ENCODE data around the gene ARHGAP6.

The ARHGAP6 gene

GRCh38 chrX:11212741-11213140 lies 453.0 kb downstream of the ARHGAP6 start:
- Histone ChIP-seq H3K4me3 (no peak overlapping the region), H3K27me3 (no peaks in the 10 kb centered on the region), H3K4me1 (no peaks in the 10 kb centered on the region), H3K9me3 (peaks cover 0 to under 1% (median 0%) of the 10 kb centered on the region in 3 donors), H3K27ac (no peak overlapping the region), H3K36me3 (no peaks in the 10 kb centered on the region)
- no peak for TF ChIP-seq CTCF (IDR thresholded peaks at IDR 0.05)
- intact Hi-C loops (cut with DNase I; ENCODE audit: low total_unique reads): no loop called here
- DNase-seq: no peak

DNA sequence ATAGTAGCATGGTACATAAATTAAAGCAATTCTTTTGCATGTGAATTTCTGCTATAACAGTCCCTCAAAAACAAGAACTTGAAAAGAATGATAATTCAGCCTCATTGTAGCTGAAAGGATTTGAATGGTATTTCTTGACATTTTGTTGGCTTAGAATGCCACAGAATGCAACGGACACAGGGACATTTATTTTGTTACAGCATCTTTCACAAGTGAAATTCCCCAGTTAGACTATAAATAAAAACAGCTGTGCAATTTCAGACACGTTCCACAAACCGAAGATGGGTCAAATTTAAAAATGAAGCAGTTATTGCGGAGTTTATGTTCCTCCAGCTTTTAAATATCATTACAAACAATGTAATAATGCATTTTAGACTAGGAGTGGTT lies 455.3 kb downstream of the ARHGAP6 start:
- no peak for TF ChIP-seq CTCF (IDR thresholded peaks at IDR 0.05)

GRCh38 chrX:11209798-11210414 lies 455.8 kb downstream of the ARHGAP6 start:
- H3K4me1 ChIP-seq: no peaks in the 10 kb centered on the region
- H3K36me3 ChIP-seq: no peaks in the 10 kb centered on the region
- no peak for TF ChIP-seq CTCF (IDR thresholded peaks at IDR 0.05)
- no peaks in the 10 kb centered on the region for H3K9me3 ChIP-seq
- H3K27ac ChIP-seq: no peak overlapping the region
- no peaks in the 10 kb centered on the region for H3K27me3 ChIP-seq
- intact Hi-C loops (cut with DNase I; ENCODE audit: low total_unique reads): no loop called here
- H3K4me3 ChIP-seq: no peak overlapping the region
- no peak for DNase-seq

More for the DNA sequence above, 455.3 kb downstream of the ARHGAP6 start:
- H3K36me3 ChIP-seq: no peaks in the 10 kb centered on the region
- H3K27ac ChIP-seq: no peak overlapping the region
- H3K4me3 ChIP-seq: no peak overlapping the region
- H3K27me3 ChIP-seq: no peaks in the 10 kb centered on the region
- H3K9me3 ChIP-seq: no peaks in the 10 kb centered on the region
- no peaks in the 10 kb centered on the region for H3K4me1 ChIP-seq
- intact Hi-C loops (cut with DNase I; ENCODE audit: low total_unique reads): no loop called here
- DNase-seq: no peak

- H3K36me3 ChIP-seq: no peaks in the 10 kb centered on the region
- no peaks in the 10 kb centered on the region for H3K4me1 ChIP-seq
- no peak overlapping the region for H3K27ac ChIP-seq
- no peaks in the 10 kb centered on the region for H3K27me3 ChIP-seq
- intact Hi-C loops (cut with DNase I; ENCODE audit: low total_unique reads): no loop called here
- no peak for DNase-seq
- no peaks in the 10 kb centered on the region for H3K9me3 ChIP-seq
- H3K4me3 ChIP-seq: no peak overlapping the region
- TF ChIP-seq CTCF (IDR thresholded peaks at IDR 0.05): no peak
Observed at GRCh38 chrX:11206716-11207115, 459.0 kb downstream of the ARHGAP6 start.

GRCh38 chrX:11205796-11206195 lies 459.9 kb downstream of the ARHGAP6 start:
- Histone ChIP-seq H3K27ac (no peak overlapping the region), H3K4me3 (no peak overlapping the region), H3K4me1 (no peaks in the 10 kb centered on the region), H3K36me3 (no peaks in the 10 kb centered on the region), H3K27me3 (no peaks in the 10 kb centered on the region), H3K9me3 (no peaks in the 10 kb centered on the region)
- intact Hi-C loops (cut with DNase I; ENCODE audit: low total_unique reads): no loop called here
- no peak for TF ChIP-seq CTCF (IDR thresholded peaks at IDR 0.05)
- DNase-seq: no peak

DNA sequence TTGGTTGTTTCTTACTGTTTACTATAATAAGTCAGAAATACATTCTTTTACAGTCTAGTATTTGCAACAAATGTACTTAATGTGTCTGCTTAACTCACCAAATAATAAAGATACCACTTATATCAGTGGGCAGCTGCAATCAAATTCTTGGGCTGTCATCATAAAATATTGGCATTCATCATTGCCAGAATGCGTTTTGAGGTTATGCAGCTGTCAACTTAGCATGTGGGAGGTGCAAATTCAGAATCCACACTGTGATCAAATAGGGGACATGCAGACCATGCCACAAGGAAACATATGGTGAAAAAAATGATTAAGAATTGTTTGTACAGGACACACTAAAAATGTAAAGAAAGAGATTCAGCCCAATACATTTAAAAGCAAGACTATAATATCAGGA lies 468.0 kb downstream of the ARHGAP6 start:
- H3K4me3 ChIP-seq: no peak overlapping the region
- H3K27me3 ChIP-seq: no peaks in the 10 kb centered on the region
- intact Hi-C loops (cut with DNase I; ENCODE audit: low total_unique reads): no loop called here
- H3K4me1 ChIP-seq: peaks cover 0 to 10% (median 0%) of the 10 kb centered on the region in 4 donors
- no peak for TF ChIP-seq CTCF (IDR thresholded peaks at IDR 0.05)
- no peak for DNase-seq
- H3K9me3 ChIP-seq: no peaks in the 10 kb centered on the region
- no peak overlapping the region for H3K27ac ChIP-seq
- no peaks in the 10 kb centered on the region for H3K36me3 ChIP-seq
